B cell (primary cell): Measurements from ENCODE around the gene GDE1. TPM values are rescaled to one million over a fixed set of nuclear protein-coding genes. Genes with fewer than 3 reads are reported as not detected.

ENCODE experiments used
- ATAC-seq: fragments of 200-7000 bp; cut with Tn5 transposase; one replicate; pipeline ENCODE4 v1.10.0; 2021; ENCODE audit warnings: low read depth, mild to moderate bottlenecking, moderate number of reproducible peaks, moderate library complexity
- CTCF ChIA-PET: fragments of 350-600 bp; sonication (Branson Sonifier 250); formaldehyde crosslinking; loops from one replicate; lab custom pipeline; 2021; ENCODE audit warnings: antibody characterized with exemption, inconsistent platforms; lab: Charles Lee
- POLR2A ChIA-PET: fragments of 350-600 bp; sonication (Branson Sonifier 250); formaldehyde crosslinking; loops from one replicate; lab custom pipeline; 2021; ENCODE audit warnings: antibody characterized with exemption; lab: Charles Lee
- DNase-seq: peaks from one replicate; pipeline ENCODE4 v3.0.0; 2013
- H2AFZ ChIP-seq: 2 replicates; pipeline ENCODE4 v1.6.1; 2012; ENCODE audit warnings: mild to moderate bottlenecking, low read depth, low read length; ENCODE audit not compliant: insufficient read depth, poor library complexity, severe bottlenecking
- H3K27ac ChIP-seq, 2 donors: 1 replicate in 1 of 2; 2 replicates in 1 of 2; pipeline ENCODE4 v1.5.1; 2012 to 2013; ENCODE audit warnings: low read length in 2 of 2, mild to moderate bottlenecking in 2 of 2, moderate library complexity in 1 of 2
- H3K27me3 ChIP-seq, 4 experiments: fragments of 200-600 bp in 1 of 4; sonication (generic) in 1 of 4; replicated peaks in 1 of 4; 1 replicate in 2 of 4; 2 replicates in 2 of 4; pipeline versions ENCODE4 v1.6.1 to v1.7.0; 2013 to 2016; ENCODE audit warnings: low read length in 3 of 4, mild to moderate bottlenecking in 2 of 4, mixed read lengths in 1 of 4, moderate library complexity in 1 of 4; ENCODE audit not compliant: insufficient read depth in 4 of 4, control insufficient read depth in 3 of 4; ENCODE audit errors: control extremely low read depth in 1 of 4
- H3K36me3 ChIP-seq, 2 experiments: replicated peaks in 1 of 2; 1 replicate in 1 of 2; 2 replicates in 1 of 2; pipeline versions ENCODE4 v1.6.1 to v1.7.1; 2013; ENCODE audit warnings: low read length in 1 of 2; ENCODE audit not compliant: insufficient read depth in 2 of 2, control insufficient read depth in 1 of 2; ENCODE audit errors: control extremely low read depth in 1 of 2, extremely low read depth in 1 of 2
- H3K4me1 ChIP-seq, 2 donors: fragments of 200-600 bp in 1 of 2; sonication (generic) in 1 of 2; 1 replicate in 1 of 2; 2 replicates in 1 of 2; pipeline versions ENCODE4 v1.5.1 to v1.6.1; 2013 to 2017; ENCODE audit warnings: low read length in 2 of 2; ENCODE audit not compliant: control insufficient read depth in 2 of 2, insufficient read depth in 2 of 2
- H3K4me2 ChIP-seq: replicated peaks from 2 replicates; pipeline ENCODE3; 2012; ENCODE audit warnings: mild to moderate bottlenecking, low read depth, low read length; ENCODE audit not compliant: poor library complexity, severe bottlenecking
- H3K4me3 ChIP-seq, 5 experiments: fragments of 200-600 bp in 1 of 5; sonication (generic) in 1 of 5; 1 replicate in 3 of 5; 2 replicates in 2 of 5; pipeline versions ENCODE4 v1.5.1 to v1.7.0; 2011 to 2016; ENCODE audit warnings: low read length in 4 of 5, mild to moderate bottlenecking in 4 of 5, low read depth in 2 of 5, control low read depth in 1 of 5, moderate library complexity in 1 of 5; ENCODE audit not compliant: insufficient read depth in 1 of 5; ENCODE audit errors: control extremely low read depth in 1 of 5, extremely low read depth in 1 of 5
- H3K79me2 ChIP-seq: fragments of 200-600 bp; sonication (generic); one replicate; pipeline ENCODE4 v1.6.0; 2016; ENCODE audit warnings: low read length; ENCODE audit not compliant: control insufficient read depth, insufficient read depth
- H3K9ac ChIP-seq: fragments of 200-600 bp; sonication (generic); 2 replicates; pipeline ENCODE4 v1.6.1; 2017; ENCODE audit warnings: mild to moderate bottlenecking, low read length, moderate library complexity
- H3K9me3 ChIP-seq, 3 donors: one replicate each; pipeline versions ENCODE4 v1.6.1 to v1.7.1; 2013; ENCODE audit warnings: low read length in 2 of 3; ENCODE audit not compliant: control insufficient read depth in 2 of 3, insufficient read depth in 1 of 3; ENCODE audit errors: control extremely low read depth in 1 of 3
- H4K20me1 ChIP-seq: 2 replicates; pipeline ENCODE4 v1.6.0; 2012; ENCODE audit warnings: mild to moderate bottlenecking, low read length; ENCODE audit not compliant: insufficient read depth, control insufficient read depth, poor library complexity, severe bottlenecking
- H3K27ac Mint-ChIP-seq: one replicate; pipeline ENCODE4 v1.8.0; 2021; ENCODE audit warnings: mixed read lengths
- H3K27me3 Mint-ChIP-seq: one replicate; pipeline ENCODE4 v1.8.0; 2021; ENCODE audit warnings: mixed read lengths
- H3K4me1 Mint-ChIP-seq: one replicate; pipeline ENCODE4 v1.8.0; 2021; ENCODE audit warnings: mixed read lengths
- H3K4me3 Mint-ChIP-seq: one replicate; pipeline ENCODE4 v1.8.0; 2021; ENCODE audit warnings: mixed read lengths
- H3K9me3 Mint-ChIP-seq: one replicate; pipeline ENCODE4 v1.8.0; 2022; ENCODE audit warnings: mixed read lengths; ENCODE audit not compliant: insufficient read depth
- CTCF ChIP-seq: fragments of 200-600 bp; IDR thresholded peaks from one replicate; pipeline ENCODE4 v1.8.0; 2022; ENCODE audit warnings: antibody characterized with exemption, mild to moderate bottlenecking
- EZH2 ChIP-seq: IDR thresholded peaks from 2 replicates; pipeline ENCODE4 v1.6.1; 2012; ENCODE audit warnings: borderline replicate concordance, low read depth, mild to moderate bottlenecking, moderate library complexity, low read length; ENCODE audit not compliant: insufficient read depth, poor library complexity, severe bottlenecking
- WGBS: methylation state at CpG from one replicate; pipeline ENCODE4 v1.1.5; 2013; ENCODE audit warnings: missing lambda C conversion rate; ENCODE audit not compliant: insufficient coverage; 5-methylcytosine and 5-hydroxymethylcytosine counted together
- intact Hi-C: fragments of 100-400 bp; cut with micrococcal nuclease; formaldehyde crosslinking; loops from one replicate; pipeline ENCODE4 v1.10.0; 2022
- polyA plus RNA-seq: library from polyadenylated mRNA; depleted of rRNA; stranded (reverse); fragments of >200 nt; gene quantifications from 2 replicates; pipeline ENCODE4 v1.2.3, GENCODE V29; 2012
- total RNA-seq, 2 donors: library from RNA; stranded (reverse); fragments of 120-200 nt in 1 of 2; gene quantifications; 1 replicate in 1 of 2; 2 replicates in 1 of 2; pipeline versions ENCODE4 v1.2.3 to v1.2.4, GENCODE V29; 2013 to 2022

Gene GDE1
- total and polyA plus RNA-seq, 2 donors (not counting 1 experiment from before 2014, with no cell fraction given), result 10.0 to 25.3 TPM

GRCh38 chr16:19566362-19566761, 44.5 kb upstream of the GDE1 start:
- no peak for ATAC-seq
- Histone ChIP-seq H3K27me3 (no peaks in the 10 kb centered on the region), H3K4me3 (no peak overlapping the region), H3K79me2 (no peaks in the 10 kb centered on the region), H3K27ac (no peak overlapping the region), H2AFZ (no peak overlapping the region), H3K9ac (no peak overlapping the region), H3K36me3 (peaks cover 3 to 45% of the 10 kb centered on the region in 2 experiments), H4K20me1 (no peaks in the 10 kb centered on the region), H3K4me2 (no peak overlapping the region), H3K9me3 (no peaks in the 10 kb centered on the region), H3K4me1 (no peaks in the 10 kb centered on the region)
- no peak for TF ChIP-seq EZH2
- TF ChIP-seq CTCF, result no peak
- ChIA-PET POLR2A (no interaction called here), CTCF (interaction anchor here (1.6 kb wide), 1 partner anchor 818 kb away, joined by 3 read pairs; no protein-coding TSS in a partner anchor)
- Mint-ChIP-seq H3K4me1 (no peaks in the 10 kb centered on the region), H3K9me3 (no peaks in the 10 kb centered on the region), H3K27me3 (no peaks in the 10 kb centered on the region), H3K27ac (no peak overlapping the region), H3K4me3 (no peak overlapping the region)
- intact Hi-C loops, result no loop called here
- 93% methylated on average over 2 of the region's 3 CpGs for WGBS
- no peak for DNase-seq

GRCh38 chr16:19563377-19563776, 41.5 kb upstream of the GDE1 start:
- ChIA-PET POLR2A (no interaction called here), CTCF (interaction anchor here (0.6 to 2.5 kb wide), 5 partner anchors 10 to 821 kb away, joined by 3 to 6 read pairs (median 5); no protein-coding TSS in a partner anchor)
- Histone ChIP-seq H3K4me2 (no peak overlapping the region), H3K4me3 (no peak overlapping the region), H3K9ac (no peak overlapping the region), H2AFZ (no peak overlapping the region), H3K27me3 (no peaks in the 10 kb centered on the region), H3K36me3 (peaks cover 0 to 24% of the 10 kb centered on the region in 2 experiments), H3K79me2 (peaks cover 13% of the 10 kb centered on the region), H3K27ac (no peak overlapping the region), H3K9me3 (no peaks in the 10 kb centered on the region), H3K4me1 (no peaks in the 10 kb centered on the region), H4K20me1 (peaks cover 3% of the 10 kb centered on the region)
- H3K27ac Mint-ChIP-seq, result no peak overlapping the region
- no peak for TF ChIP-seq CTCF
- TF ChIP-seq EZH2, result no peak
- no peak overlapping the region for H3K4me3 Mint-ChIP-seq
- no peaks in the 10 kb centered on the region for H3K9me3 Mint-ChIP-seq
- ATAC-seq (no peak), DNase-seq (no peak)
- no peaks in the 10 kb centered on the region for H3K27me3 Mint-ChIP-seq
- intact Hi-C loops, result no loop called here
- 99% methylated on average over 4 of the region's 4 CpGs for WGBS
- H3K4me1 Mint-ChIP-seq, result peaks cover 1% of the 10 kb centered on the region
